Midbrain (tissue), 1 donor: ENCODE data around the gene ZNF423.

Experiments
- DNase-seq: peaks from one replicate; lab custom pipeline; 2025; lab: John Stamatoyannopoulos, UW

The ZNF423 gene

DNA sequence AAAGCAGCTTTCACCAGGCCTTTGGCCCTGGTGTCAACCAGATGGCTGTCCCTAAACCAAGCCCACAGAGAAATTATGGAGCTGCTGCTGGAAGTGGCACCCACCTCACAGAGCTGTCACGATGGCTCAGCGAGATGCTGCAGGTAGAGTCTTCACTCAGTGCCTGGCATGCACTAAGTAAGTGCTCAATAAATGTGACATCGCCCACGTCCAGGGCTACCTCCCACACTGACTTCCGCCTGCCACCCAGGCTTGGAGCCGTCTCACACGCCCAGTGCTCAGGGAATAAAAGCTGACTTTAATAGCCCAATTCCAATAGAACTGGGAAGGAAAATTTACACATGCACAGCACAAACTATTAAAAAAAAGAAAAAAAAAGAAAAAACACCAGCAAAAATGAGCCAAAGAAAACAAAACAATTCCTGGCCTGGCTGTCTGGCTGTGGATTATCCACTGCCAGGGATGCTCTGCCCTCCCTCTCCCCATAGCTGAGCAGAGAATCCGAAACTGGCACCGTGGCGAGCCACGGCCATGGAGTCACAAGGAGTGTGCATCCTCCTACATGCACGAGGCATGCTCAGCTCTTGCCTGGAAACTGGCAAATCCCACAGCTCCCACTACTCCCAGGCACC is 68.9 kb downstream of the ZNF423 start:
- DNase-seq: no peak

DNA sequence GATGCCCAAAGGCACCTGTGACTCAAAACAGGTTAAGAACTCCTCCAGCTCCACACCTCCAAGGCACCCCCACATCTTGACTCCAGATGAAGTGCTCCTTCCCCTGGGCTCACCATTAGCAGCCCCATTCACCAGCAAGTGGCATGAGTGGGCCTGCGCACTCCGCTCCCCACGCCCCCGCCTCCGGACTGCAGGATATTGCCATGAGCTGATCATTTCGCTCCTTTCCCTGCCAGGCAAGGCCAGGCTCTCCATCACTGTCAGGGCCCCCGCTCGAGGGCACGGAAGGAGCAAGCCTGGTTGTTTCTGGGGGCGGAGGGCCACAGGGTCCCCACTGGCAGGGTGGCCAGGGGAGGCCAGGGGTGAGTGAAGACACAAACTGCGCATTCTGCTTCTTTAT is 69.9 kb downstream of the ZNF423 start:
- DNase-seq: no peak

DNA sequence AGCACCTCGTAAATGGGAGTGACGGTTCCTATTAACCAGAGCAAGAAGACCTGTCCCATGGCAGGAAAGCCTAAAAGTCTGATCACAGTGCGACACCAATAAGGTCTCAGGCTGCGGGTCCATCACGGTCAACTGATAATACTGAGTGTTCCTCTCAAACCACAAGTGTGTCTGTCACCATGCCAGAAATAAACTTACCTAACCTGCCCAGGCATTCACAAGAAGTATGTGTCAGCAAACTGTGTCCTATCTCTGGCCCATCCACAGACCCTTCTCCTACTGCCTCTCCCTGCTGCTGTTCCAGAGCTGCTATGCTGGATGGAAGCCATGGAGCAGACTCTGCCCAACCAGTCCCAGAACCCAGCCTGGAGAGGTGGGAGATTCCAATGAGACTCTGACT is 73.5 kb downstream of the ZNF423 start:
- DNase-seq: no peak

DNA sequence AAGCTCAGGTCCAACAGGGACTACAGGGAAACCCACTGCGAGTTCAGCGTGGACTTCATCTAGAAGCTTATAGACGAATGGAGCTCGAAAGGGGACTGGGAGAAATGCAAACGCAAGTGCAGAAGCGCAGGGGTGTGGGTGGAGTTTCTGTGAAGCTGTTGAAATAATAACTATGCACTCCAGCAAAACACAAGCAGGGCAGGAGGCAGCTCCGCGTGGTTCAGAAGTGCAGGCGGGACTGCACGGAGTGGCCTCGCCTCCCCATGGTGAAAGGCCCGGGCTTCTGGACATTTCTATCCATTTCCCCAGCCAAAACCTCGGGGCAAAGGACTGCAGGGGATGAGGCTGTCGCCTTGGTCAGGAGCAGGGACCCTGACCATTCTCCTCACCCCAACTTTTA is 74.5 kb downstream of the ZNF423 start:
- no peak for DNase-seq

DNA sequence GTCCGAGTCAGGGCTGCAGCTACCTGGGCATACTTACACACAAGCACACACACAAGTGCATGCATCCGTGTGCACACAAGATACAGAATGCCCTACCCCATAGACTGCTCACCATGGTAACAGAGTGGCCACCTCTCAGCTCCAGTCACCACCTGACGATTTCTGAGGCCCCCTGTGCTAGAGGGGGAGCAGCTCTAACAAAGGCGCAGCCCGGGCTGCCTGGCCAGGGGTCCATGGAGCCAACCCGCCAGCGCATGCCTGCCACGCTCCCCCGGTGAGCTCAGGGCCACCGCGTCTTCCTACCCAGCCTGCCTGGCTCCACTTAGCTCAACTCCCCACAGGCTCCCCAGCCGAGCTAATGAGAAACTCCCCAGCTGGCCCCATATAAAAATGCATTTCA is 75.5 kb downstream of the ZNF423 start:
- DNase-seq: no peak

DNA sequence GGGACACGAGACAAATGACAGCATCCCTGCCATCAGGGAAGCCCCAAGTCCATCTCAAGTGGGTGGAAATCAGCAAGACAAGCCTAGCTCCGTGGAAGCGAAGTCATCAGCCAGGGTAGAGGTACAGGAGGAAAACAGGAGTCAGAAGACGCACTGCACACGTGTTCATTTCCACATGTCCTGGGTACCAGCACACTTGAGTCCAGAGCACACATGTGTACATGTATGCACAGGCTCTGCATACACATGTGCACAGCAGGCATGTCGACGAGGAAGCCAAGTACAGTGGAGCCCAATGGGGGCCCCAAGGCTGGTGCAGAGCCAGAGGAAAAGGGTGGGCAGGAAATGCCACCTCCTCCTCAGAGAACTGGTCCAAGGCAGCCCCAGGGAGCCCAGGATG is 75.9 kb downstream of the ZNF423 start:
- DNase-seq: no peak

DNA sequence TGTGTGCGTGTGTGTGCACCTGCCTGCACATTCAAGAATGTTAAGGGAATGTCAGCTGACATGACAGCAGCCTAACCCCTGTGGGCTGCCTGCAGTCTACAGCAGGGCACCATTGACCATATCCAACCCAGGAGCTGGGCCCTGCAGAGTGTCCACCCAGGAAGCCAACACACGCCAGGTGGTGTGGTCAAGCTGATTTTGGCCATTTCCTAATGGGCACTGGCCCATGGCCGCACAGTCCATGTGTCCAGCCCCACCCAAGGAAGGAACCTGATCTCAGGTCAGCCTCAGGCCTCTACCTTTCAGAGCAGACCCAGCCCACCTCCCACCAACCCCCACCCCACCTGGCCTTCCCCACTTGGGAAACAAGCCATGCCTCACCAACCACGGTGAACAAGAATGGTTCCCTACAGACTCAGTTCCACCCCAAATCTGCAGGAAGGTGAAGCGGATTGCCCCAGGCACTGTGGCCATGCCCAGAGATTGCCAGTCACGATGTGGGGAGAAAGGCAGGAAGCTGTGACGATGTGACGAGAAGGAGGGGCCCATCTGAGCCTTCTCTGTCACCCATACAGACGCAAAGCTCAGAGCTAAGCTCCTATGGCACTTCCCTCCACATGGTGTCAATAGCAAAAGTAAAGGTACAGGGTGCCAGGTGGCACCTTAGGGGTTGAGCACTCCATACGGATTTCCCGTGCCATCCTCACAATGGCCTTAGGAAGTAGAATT is 77.5 kb downstream of the ZNF423 start:
- DNase-seq: no peak

DNA sequence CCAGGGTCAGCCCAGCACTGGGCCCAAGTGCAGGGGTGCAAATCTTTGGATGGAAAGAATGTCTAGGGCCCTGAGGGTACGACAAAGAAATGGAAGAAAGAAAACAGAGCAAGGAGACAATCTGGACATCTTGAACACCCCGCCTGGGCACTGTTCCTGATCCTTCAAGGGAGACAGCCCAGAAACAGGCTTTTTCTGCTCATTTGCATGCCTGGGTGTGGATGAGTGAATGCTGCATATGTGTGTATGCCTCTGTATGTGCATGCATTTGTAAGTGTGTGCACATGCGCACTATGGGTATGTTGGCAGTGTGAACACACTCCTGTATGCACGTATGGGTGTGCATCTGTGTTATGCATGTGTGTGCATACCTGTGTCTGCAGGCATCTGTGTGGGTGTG is 79.2 kb downstream of the ZNF423 start:
- DNase-seq: no peak

DNA sequence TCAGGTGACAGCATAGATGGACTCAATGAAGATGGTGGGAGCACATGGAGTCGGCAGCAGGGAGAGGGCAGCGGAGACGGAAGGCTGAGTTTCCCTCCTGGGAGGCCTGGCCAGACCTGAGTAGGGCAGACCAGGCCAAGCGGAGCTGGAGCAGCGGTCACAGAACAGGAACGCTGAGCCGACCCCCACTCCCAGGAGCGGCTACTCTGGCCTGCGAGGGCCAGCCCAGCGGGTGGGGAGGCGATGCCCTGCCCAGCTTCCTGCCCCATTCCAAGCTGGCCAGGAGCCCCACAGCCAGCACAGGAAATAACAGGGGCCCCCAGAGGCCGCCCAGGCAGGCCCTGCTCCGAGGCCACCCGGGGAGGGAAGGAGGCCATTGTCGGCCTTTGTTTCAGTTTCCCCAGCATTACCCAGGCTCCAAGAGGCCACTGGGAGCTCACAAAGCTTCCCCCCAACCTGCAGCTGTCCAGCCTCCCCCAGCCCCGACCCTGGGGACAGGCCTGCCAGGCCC is 79.8 kb downstream of the ZNF423 start:
- peak; percentile 39 for DNase-seq

DNA sequence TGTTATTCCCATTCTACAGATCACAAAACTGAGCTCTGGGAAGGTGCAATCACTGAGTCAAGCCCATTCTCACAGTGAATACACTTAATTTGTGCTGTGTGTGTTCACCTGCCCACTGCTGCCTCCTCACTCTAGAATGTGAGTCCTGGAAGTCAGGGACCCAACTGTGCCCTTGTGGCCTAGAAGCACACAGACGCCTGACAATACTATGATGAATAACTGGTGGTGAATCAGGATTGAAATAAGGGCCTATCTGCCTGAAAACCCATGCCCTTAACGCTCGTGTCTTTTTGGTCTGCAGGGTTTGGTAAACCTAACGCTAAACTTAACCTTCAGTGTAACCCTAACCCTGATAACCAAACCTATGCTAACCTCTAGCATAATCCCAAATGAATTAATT is 80.3 kb downstream of the ZNF423 start:
- DNase-seq: no peak

DNA sequence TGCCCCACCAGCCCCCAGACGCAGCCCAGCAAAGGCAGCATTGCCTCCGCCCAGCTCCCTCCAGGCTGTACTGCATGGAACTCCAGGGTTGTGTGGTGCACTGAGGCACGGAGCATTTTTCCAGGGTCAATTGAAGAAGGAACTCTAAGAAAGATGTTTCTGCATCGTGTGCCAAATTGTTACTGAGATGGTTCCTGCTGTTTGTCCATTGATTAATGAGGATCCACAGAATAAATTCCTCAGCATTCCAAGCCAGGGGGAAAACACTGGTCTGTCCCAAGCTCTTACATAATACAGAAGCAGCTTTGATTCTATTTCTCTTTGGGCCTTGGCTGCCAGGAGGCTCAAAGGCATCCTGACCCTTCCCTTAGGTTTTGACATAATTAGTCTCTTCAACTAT is 80.9 kb downstream of the ZNF423 start:
- no peak for DNase-seq

DNA sequence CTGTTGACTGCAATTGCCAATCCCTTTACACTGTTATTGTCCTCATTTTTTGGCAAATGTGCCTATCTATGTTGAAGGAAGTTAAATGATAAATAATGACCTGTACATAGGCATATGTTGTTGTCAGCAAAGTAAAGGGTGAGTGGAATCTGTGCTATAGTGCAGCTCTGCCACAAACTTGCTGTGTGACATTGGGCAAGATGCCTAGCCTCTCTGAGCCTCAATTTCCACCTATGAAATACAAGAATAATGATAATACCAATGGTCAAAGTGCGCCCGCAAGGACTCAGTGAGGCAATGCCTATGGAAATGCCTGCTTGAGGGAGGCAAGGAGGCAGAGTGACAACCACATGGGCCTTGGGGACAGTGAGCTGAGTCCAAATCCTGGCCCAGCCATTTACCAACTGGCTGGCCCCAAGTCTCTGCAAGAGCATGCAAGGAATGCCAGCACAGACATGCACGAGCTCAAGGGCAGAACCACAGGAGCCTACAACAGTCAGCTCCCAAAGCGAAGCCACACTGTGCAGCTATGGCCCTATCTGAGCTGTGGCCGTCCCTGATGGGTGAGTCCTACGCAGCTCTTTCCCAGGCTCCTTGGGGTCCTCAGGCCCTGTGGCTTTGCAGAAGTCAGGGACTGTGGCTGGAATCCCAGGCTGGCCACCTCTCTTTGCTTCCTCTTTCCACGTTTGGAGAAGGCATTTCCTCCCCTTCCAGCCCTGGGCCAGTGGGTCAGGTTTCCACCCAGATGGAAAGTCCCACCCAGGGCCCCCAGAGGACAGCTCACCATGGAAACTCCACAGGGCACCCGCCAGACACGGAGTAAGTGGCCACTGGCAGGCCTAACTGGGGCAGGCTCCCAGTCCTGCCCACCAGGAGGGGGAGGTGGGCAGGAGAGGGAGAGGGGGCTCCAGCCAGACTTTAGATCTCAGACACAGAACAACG is 82.1 kb downstream of the ZNF423 start:
- no peak for DNase-seq

DNA sequence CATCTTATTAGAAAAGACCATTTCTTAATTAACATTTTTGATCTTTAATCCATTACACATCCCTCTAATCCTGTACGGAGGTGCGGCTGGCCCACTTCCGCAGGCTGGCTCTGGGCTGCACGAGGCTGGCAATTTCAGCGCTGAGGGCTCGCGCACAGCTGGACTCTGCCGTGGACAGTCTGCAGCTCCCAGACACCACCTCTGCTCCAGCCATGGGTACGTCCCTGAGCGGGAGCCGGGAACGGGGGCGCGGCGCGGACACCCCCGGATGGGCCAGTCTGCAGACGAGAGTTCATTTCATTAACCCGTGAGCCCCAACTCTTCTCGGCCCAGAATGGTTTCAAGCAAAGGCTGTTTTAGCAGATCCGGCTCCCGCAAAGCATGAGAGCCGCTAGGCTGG is 87.9 kb downstream of the ZNF423 start:
- no peak for DNase-seq

DNA sequence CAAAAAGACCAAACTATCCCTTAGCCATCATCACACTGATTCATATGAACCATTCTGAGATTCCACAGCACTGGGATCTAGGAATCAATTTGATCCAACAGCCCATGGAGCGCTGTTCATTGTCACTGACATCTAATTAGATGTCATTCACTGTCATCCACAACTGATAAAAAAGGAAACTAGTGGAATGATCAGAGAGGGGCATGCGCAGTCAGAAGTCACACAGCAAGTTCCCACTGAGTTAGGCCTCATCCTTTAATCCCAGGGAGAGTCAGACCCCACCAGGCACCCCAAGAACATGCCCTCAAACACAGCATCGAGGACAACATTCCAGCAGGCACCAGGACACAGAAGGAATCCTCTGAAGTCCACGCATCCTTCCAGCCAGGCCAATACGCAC is 88.5 kb downstream of the ZNF423 start:
- no peak for DNase-seq

DNA sequence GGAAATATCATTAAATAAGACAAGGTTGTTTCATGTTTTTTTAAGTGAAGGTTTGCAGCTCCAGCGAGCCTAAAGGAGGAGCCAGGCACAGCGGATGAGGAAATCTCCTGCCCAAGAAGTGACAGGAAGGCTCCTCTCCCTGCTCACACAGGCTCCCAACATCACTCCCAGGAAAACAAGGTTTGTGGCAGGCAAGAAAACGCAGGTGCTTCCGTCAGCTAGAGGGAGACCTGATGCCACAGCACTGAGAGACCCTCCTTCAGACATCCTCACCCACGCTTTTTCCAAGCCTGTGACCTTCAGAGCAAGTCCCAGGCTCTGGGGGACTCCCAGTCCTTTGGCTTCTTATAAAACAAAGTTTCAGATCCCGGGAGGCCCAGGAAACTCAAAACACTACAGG is 89.7 kb downstream of the ZNF423 start:
- DNase-seq: no peak

DNA sequence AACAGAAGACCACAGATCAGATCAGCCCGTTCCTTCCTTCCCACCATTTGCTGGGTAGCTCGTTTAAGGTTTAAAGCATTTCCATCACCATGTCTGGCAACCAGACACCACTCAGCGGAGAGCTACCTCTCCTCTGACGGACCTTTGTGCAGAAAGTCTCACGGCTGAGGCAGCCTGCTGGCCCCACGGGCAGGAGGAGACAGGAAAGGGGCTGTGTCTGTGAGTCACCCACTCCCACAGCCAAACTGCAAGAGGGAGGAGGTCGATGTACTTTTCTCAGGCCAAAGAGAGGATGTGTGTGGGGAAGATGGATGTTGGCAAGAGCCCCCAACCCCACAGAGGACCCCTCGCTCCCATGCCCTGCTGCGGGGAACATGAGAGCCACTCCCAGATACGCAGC is 92.1 kb downstream of the ZNF423 start:
- no peak for DNase-seq

DNA sequence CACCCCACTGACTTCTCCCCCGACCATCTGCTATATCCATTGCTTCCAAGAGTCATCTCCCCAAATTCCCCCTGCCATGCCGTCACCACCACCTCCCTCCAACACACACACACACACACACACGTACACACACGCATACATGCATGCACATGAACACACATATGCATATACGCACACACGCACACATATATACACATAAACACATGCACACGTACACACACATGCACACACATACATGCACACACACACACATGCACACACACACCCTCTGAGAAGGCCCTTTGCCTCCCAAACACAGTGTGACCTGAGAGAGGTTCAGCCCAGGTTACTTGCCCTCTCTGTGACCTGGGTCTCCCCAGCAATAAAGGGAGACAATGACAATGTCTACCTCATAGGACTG is 95.1 kb downstream of the ZNF423 start:
- no peak for DNase-seq

DNA sequence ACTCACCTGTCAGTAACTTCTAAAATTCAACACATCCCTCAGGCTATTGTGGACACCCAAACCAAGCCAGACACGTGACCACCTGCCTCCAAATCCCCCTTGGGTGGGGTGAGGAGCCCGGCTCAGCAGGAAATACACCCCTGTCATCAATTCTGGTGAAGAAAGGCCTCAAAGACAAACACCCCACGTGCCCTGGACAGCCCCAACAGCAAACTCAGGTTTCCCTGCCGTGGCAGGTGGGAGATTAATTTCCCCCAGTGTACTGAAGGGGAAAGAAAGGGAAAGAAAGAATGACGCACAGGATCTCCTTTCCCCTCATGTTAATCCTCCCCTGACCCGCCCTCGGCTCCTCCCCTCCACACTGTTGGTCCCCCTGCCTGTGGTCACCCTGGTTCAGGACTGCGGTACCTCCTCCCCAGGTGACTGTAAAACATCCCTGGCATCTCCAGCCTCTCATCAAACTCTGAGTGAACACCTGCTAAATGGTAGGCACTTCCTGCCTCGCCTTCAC is 98.3 kb downstream of the ZNF423 start:
- DNase-seq: no peak

DNA sequence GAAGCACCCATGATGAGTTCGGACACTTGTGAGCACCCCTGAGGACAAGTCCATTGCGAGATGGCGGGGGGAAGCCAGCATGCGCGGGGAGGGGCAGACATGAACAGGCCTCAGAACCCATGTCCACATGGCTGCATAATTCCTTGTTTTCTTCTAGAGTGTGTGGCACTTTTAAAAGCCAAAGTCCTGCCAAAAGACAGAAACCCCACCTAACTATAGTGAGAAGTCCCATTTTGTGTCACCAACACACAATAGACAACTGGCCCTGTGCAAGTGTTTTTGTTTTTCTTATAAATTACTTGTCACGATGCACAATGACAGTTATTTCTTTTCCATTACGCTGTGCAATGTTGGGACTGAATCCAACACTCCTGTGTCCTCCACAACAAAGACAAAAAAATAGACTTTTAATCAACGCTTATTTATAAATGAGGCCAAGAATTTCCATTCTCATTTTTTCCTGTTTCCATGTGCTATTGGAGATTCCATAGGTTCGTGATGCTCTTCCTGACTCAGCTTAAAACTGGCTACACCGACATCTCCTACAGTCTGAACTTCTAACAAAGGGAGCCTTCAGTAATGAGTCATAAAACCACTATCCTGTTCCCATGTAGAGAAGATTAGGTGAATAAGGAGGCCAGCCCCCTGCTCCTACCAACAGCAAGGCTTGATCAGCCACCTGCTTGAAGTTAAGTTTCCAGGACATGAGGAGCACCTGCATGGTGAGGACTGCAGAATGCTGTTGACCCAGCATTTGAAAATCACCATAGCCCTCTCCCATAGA is 98.9 kb downstream of the ZNF423 start:
- DNase-seq: no peak

DNA sequence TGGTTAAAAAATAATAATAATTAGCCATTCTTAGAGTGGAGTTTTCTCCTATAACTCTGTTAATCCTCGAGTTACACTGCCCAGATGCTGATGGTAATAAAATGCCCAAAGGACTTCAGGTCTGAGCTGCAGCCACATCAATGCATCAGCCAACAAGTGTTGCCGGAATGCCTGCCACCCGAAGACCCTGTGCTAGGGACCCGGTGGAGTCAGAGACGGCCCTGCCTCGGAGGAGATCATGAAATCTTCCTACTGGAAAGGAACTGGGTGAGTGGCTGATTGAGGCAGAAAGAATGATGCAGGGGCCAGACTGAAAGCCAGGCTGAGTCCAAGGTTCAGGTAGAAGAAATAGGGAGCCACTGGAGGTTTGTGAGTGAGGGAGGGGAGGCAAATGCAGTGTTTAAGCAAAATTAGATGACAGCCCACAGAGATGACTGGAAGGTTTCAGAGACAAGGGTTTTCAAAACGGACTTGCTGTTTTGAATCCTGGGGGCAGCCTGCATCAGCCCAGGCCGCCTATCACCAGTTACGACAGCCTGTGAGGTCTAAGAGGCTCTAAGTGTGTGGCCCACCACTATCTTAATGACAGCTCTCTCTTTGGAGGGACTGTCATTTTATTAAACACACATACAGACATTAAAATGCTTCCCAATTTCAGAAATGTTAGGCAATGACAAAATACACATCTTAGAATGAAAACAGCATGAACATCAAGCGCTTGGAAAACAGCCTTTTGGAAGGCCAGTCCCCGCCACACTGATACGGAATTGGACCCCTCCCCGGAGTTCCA is 100.0 kb downstream of the ZNF423 start:
- no peak for DNase-seq

DNA sequence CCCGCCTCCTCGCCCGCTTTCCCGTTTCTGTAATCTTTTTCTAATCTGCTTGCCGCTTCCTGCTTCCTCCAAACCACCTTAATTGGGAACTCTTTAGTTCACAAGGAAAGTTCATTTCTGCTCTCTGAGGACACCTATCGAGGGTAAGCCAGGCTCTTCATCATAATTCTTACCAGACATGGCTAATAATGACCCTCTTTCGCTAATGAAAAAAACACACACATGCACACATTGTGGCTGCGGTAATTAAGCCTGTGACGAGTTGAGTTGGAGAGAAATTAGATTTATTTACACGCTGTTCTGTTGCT is 100.6 kb downstream of the ZNF423 start:
- peak; percentile 26 for DNase-seq
